Sigmoid colon (tissue), 3 donors: ENCODE data around the gene SLC8A1.

ENCODE experiments used
- POLR2A ChIP-seq, 2 donors: fragments of 450-650 bp; IDR thresholded peaks; one replicate each; pipeline ENCODE4 v1.6.1; 2016; ENCODE audit warnings: antibody characterized with exemption in 2 of 2, mild to moderate bottlenecking in 2 of 2, moderate library complexity in 2 of 2
- TF ChIP-seq, protein P1 (sequence below), 4 experiments: fragments of 450-650 bp in 3 of 4; fragments of 200-600 bp in 1 of 4; IDR thresholded peaks; one replicate each; pipeline ENCODE4 v1.5.1; 2016 to 2019; ENCODE audit warnings: antibody characterized with exemption in 4 of 4, mild to moderate bottlenecking in 3 of 4, moderate library complexity in 2 of 4

DNA sequence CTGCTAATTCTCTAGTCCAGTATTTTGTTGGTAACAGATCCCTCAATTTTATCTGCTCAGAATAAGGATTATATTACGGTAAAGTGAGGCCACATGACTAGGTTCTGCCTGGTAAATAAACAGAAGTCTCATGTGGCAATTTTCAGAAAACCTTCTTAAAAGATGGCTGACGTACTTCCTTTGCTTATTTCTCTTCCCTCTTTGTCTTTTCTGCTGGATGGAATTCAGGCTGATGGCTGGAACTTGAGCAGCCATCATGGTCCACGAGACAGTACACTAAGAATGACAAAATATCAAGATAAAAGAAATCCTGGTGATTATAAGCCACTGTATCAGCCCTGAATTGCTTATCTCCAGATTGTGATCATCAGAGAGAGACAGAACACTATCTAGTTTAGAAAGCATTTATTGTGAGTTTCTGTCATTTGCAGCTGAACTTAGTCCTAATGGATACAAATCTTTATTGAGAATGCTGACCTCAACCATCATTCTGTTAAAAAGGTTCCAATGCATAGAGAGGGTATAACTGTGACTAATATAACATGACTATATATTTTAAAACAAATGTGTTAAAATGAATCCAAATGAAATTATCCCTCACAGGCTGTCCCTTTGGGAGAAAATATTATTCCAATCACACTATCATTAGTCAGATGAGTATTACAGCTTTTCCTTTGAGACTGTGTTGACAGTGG lies 31.8 kb upstream of the SLC8A1 start:
- no peak for TF ChIP-seq POLR2A (IDR thresholded peaks at IDR 0.05)
- TF ChIP-seq, protein P1, sequence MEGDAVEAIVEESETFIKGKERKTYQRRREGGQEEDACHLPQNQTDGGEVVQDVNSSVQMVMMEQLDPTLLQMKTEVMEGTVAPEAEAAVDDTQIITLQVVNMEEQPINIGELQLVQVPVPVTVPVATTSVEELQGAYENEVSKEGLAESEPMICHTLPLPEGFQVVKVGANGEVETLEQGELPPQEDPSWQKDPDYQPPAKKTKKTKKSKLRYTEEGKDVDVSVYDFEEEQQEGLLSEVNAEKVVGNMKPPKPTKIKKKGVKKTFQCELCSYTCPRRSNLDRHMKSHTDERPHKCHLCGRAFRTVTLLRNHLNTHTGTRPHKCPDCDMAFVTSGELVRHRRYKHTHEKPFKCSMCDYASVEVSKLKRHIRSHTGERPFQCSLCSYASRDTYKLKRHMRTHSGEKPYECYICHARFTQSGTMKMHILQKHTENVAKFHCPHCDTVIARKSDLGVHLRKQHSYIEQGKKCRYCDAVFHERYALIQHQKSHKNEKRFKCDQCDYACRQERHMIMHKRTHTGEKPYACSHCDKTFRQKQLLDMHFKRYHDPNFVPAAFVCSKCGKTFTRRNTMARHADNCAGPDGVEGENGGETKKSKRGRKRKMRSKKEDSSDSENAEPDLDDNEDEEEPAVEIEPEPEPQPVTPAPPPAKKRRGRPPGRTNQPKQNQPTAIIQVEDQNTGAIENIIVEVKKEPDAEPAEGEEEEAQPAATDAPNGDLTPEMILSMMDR (IDR thresholded peaks at IDR 0.05), result no peak
